ENCODE measurements around the gene SLC8A3.

The SLC8A3 gene

GRCh38 chr14:70029296-70030132, 159.2 kb downstream of the SLC8A3 start:
- TF ChIP-seq CTCF (IDR thresholded peaks at IDR 0.05; ENCODE audit: insufficient read depth, missing control alignments), result no peak
- DNase-seq (ENCODE audit: insufficient read length, low spot score) (no peak), FAIRE-seq (no peak)

GRCh38 chr14:70027785-70028428, 160.8 kb downstream of the SLC8A3 start:
- TF ChIP-seq CTCF (IDR thresholded peaks at IDR 0.05; ENCODE audit: insufficient read depth, missing control alignments), result peak; percentile 80
- FAIRE-seq (no peak), DNase-seq (ENCODE audit: insufficient read length, low spot score) (peak; percentile 82)

GRCh38 chr14:70023871-70024270, 164.9 kb downstream of the SLC8A3 start:
- FAIRE-seq, result no peak
- TF ChIP-seq CTCF (IDR thresholded peaks at IDR 0.05; ENCODE audit: insufficient read depth, missing control alignments), result no peak
- no peak for DNase-seq (ENCODE audit: insufficient read length, low spot score)

- TF ChIP-seq CTCF (IDR thresholded peaks at IDR 0.05; ENCODE audit: insufficient read depth, missing control alignments), result no peak
- FAIRE-seq, result no peak
Observed at GRCh38 chr14:70022771-70023445, 165.8 kb downstream of the SLC8A3 start.

GRCh38 chr14:70021548-70022220, 167.1 kb downstream of the SLC8A3 start:
- FAIRE-seq, result no peak
- TF ChIP-seq CTCF (IDR thresholded peaks at IDR 0.05; ENCODE audit: insufficient read depth, missing control alignments), result no peak
- DNase-seq (ENCODE audit: insufficient read length, low spot score), result no peak

More at GRCh38 chr14:70022771-70023445, 165.8 kb downstream of the SLC8A3 start:
- no peak for DNase-seq (ENCODE audit: insufficient read length, low spot score)

- no peak for DNase-seq (ENCODE audit: insufficient read length, low spot score)
- FAIRE-seq, result no peak
- no peak for TF ChIP-seq CTCF (IDR thresholded peaks at IDR 0.05; ENCODE audit: insufficient read depth, missing control alignments)
Observed at GRCh38 chr14:70020352-70021170, 168.2 kb downstream of the SLC8A3 start.

Data from D721Med (cell line).